Calu3 (cell line): ENCODE data around the gene MASP2. TPM values are rescaled to one million over a fixed set of nuclear protein-coding genes. Genes with fewer than 3 reads are reported as not detected.
A peak's percentile ranks its signal among the peaks of the same experiment; 100 is the strongest.

Experiments
- BruUV-seq: library from RNA; stranded (reverse); fragments of 400-500 nt; replicated peaks from 2 replicates; lab custom pipeline; 2021; lab: Mats Ljungman, UMichigan
- CTCF ChIA-PET: fragments of 300-600 bp; sonication (Branson Sonifier 250); formaldehyde crosslinking; loops from one replicate; lab custom pipeline; 2022; ENCODE audit warnings: antibody characterized with exemption; lab: Charles Lee
- DNase-seq: peaks from one replicate; pipeline ENCODE4 v3.0.0; 2022
- H3K27ac Mint-ChIP-seq: one replicate; pipeline ENCODE4 v1.8.0; 2022; ENCODE audit warnings: mixed read lengths; ENCODE audit not compliant: unreplicated experiment
- H3K27me3 Mint-ChIP-seq: one replicate; pipeline ENCODE4 v1.8.0; 2022; ENCODE audit warnings: mixed read lengths; ENCODE audit not compliant: unreplicated experiment
- H3K36me3 Mint-ChIP-seq: one replicate; pipeline ENCODE4 v1.8.0; 2022; ENCODE audit warnings: mild to moderate bottlenecking, moderate library complexity, mixed read lengths; ENCODE audit not compliant: insufficient read depth, unreplicated experiment
- H3K4me1 Mint-ChIP-seq: one replicate; pipeline ENCODE4 v1.8.0; 2022; ENCODE audit warnings: mild to moderate bottlenecking, low read depth, mixed read lengths; ENCODE audit not compliant: unreplicated experiment
- H3K4me3 Mint-ChIP-seq: one replicate; pipeline ENCODE4 v1.8.0; 2022; ENCODE audit warnings: mild to moderate bottlenecking, low read depth, moderate library complexity, mixed read lengths; ENCODE audit not compliant: unreplicated experiment
- H3K9me3 Mint-ChIP-seq: one replicate; pipeline ENCODE4 v1.8.0; 2022; ENCODE audit warnings: low read depth, mixed read lengths; ENCODE audit not compliant: unreplicated experiment
- intact Hi-C: fragments of 100-400 bp; cut with micrococcal nuclease; formaldehyde crosslinking; loops from one replicate; pipeline ENCODE4 v1.10.0; 2022; ENCODE audit not compliant: unreplicated experiment
- total RNA-seq: library from RNA; stranded (reverse); gene quantifications from 2 replicates; pipeline ENCODE4 v1.2.3, GENCODE V29; 2022
- TF ChIP-seq, protein P1 (sequence below): fragments of 200-600 bp; IDR thresholded peaks from one replicate; pipeline ENCODE4 v1.8.0; 2022; ENCODE audit warnings: antibody characterized with exemption; ENCODE audit not compliant: unreplicated experiment

Gene MASP2
- total RNA-seq, 1 experiment from 2014 or later = not detected

- no peaks in the 10 kb centered on the region for H3K27me3 Mint-ChIP-seq
- H3K27ac Mint-ChIP-seq = peak overlapping the region; percentile 80
- H3K36me3 Mint-ChIP-seq = no peaks in the 10 kb centered on the region
- DNase-seq = peak; percentile 82
- BruUV-seq = no TSS peak
- no peak overlapping the region for H3K4me3 Mint-ChIP-seq
- CTCF ChIA-PET = interaction anchor here (0.6 to 1.4 kb wide), 3 partner anchors 18 to 57 kb away, joined by 3 to 4 read pairs (median 3); partner anchors contain the start of gene TARDBP
- no peaks in the 10 kb centered on the region for H3K9me3 Mint-ChIP-seq
- intact Hi-C loops = no loop called here
- TF ChIP-seq, protein P1, sequence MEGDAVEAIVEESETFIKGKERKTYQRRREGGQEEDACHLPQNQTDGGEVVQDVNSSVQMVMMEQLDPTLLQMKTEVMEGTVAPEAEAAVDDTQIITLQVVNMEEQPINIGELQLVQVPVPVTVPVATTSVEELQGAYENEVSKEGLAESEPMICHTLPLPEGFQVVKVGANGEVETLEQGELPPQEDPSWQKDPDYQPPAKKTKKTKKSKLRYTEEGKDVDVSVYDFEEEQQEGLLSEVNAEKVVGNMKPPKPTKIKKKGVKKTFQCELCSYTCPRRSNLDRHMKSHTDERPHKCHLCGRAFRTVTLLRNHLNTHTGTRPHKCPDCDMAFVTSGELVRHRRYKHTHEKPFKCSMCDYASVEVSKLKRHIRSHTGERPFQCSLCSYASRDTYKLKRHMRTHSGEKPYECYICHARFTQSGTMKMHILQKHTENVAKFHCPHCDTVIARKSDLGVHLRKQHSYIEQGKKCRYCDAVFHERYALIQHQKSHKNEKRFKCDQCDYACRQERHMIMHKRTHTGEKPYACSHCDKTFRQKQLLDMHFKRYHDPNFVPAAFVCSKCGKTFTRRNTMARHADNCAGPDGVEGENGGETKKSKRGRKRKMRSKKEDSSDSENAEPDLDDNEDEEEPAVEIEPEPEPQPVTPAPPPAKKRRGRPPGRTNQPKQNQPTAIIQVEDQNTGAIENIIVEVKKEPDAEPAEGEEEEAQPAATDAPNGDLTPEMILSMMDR = no peak
- peaks cover 29% of the 10 kb centered on the region for H3K4me1 Mint-ChIP-seq
These were observed 66.9 kb downstream of the MASP2 start for GRCh38 chr1:10980094-10980577.

DNA sequence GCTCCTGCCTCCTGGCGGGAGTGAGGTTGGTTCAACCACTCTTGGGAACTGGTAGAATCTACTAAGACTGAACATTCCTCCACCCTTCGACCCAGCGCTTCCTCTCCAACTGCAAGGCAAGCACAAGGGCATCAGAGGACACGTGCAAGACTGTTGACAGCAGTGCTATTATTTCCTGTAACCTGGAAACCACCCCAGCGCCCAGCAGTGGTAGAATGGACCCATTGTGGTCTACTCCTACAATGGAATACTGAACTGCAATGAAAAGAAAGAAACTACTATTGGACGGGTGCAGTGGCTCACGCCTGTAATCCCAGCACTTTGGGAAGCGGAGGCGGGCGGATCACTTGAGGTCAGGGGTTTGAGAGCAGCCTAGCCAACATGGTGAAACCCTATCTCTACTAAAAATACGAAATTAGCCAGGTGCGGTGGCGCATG lies 67.5 kb downstream of the MASP2 start:
- intact Hi-C loops = loop anchor here (1.0 kb wide), 1 partner anchor 33 kb away; the partner anchor contains the start of gene TARDBP

GRCh38 chr1:10978719-10979118 lies 68.3 kb downstream of the MASP2 start:
- TF ChIP-seq, protein P1 = no peak
- Mint-ChIP-seq H3K36me3 (no peaks in the 10 kb centered on the region), H3K4me1 (peaks cover 29% of the 10 kb centered on the region), H3K9me3 (no peaks in the 10 kb centered on the region), H3K27me3 (no peaks in the 10 kb centered on the region), H3K4me3 (no peak overlapping the region), H3K27ac (no peak overlapping the region)
- no TSS peak for BruUV-seq
- intact Hi-C loops = loop anchor here (1.0 kb wide), 1 partner anchor 34 kb away; the partner anchor contains the start of gene TARDBP
- DNase-seq = no peak
- CTCF ChIA-PET = interaction anchor here (1.4 kb wide), 1 partner anchor 16 kb away, joined by 3 read pairs; no protein-coding TSS in a partner anchor

More for the DNA sequence above, 67.5 kb downstream of the MASP2 start:
- peak; percentile 74 for DNase-seq
- CTCF ChIA-PET = interaction anchor here (1.2 to 1.4 kb wide), 2 partner anchors 17 to 58 kb away, joined by 3 read pairs; no protein-coding TSS in a partner anchor
- BruUV-seq = no TSS peak
- Mint-ChIP-seq H3K4me3 (peak overlapping the region; percentile 46), H3K9me3 (no peaks in the 10 kb centered on the region), H3K27me3 (no peaks in the 10 kb centered on the region), H3K36me3 (no peaks in the 10 kb centered on the region), H3K27ac (peak overlapping the region; percentile 80), H3K4me1 (peaks cover 29% of the 10 kb centered on the region)
- TF ChIP-seq, protein P1 = no peak

Other genes with a start within 250 kb of the MASP2 start
- 124 and 130 TPM in 2 replicates for gene TARDBP, start 34.6 kb downstream of the MASP2 start, total RNA-seq
- 70.5 and 82.7 TPM in 2 replicates for gene SRM, start 12.8 kb upstream of the MASP2 start, total RNA-seq
- 50.8 and 56.4 TPM in 2 replicates for gene EXOSC10, start 52.6 kb upstream of the MASP2 start, total RNA-seq
- gene ANGPTL7, start 142.1 kb upstream of the MASP2 start, total RNA-seq = not detected in 2 replicates
- 36.1 and 40.2 TPM in 2 replicates for gene MTOR, start 215.3 kb upstream of the MASP2 start, total RNA-seq
- gene UBIAD1, start 226.0 kb upstream of the MASP2 start, total RNA-seq = 13.7 and 14.1 TPM in 2 replicates